Superior temporal gyrus (tissue), 1 donor: ENCODE measurements around the gene ACYP2.
A peak's percentile ranks its signal among the peaks of the same experiment; 100 is the strongest.

Source experiments
- DNase-seq: peaks from one replicate; pipeline ENCODE4 v3.0.0-alpha.2; 2016; ENCODE audit errors: extremely low spot score

The ACYP2 gene

DNA sequence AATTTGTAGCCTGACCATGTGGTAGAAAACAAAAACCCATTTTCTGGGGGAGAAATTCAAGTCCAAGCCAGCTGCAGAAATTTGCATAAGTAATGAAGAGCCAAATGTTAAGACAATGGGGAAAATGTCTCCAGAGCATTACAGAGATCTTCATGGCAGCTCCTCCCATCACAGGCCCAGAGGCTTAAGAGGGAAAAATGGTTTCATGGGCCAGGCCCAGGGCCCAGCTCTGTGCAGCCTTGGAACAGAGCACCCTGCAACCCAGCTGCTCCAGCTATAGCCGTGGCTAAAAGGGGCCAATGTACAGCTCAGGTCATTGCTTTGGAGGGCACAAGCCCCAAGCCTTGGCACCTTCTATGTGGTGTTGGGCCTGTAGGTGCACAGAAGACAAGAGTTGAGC is 209.7 kb downstream of the ACYP2 start:
- no peak for DNase-seq

DNA sequence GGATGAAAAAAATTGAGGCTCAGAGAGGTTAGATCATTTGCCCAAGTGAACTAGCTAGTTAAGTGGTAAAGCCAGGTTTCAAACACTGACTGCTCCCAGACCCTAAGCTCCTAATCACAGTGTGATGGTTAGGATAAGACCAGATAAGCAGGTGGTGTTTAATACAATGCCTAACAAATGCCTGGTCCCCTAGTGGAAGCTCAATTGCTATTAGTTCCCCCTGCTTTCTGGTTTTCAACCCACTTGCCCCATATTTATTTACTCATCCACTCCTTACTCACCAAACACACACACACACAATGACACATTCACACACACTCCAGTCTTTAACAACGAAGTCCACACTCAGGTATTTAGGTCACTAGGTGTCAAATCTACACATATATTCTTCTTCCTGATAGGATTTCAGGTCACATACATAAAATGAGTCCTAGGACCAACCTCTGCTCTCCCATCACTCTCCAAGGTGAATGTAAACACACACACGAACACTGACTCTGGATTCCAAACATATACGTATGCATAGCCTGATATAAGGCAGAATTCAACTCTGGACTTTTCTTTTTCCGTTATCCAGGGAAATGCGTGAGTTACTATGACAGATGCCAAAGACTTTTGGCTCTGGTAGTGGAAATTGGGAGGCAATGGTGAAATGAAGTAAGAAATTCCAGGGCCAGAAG is 214.2 kb downstream of the ACYP2 start:
- DNase-seq: no peak

DNA sequence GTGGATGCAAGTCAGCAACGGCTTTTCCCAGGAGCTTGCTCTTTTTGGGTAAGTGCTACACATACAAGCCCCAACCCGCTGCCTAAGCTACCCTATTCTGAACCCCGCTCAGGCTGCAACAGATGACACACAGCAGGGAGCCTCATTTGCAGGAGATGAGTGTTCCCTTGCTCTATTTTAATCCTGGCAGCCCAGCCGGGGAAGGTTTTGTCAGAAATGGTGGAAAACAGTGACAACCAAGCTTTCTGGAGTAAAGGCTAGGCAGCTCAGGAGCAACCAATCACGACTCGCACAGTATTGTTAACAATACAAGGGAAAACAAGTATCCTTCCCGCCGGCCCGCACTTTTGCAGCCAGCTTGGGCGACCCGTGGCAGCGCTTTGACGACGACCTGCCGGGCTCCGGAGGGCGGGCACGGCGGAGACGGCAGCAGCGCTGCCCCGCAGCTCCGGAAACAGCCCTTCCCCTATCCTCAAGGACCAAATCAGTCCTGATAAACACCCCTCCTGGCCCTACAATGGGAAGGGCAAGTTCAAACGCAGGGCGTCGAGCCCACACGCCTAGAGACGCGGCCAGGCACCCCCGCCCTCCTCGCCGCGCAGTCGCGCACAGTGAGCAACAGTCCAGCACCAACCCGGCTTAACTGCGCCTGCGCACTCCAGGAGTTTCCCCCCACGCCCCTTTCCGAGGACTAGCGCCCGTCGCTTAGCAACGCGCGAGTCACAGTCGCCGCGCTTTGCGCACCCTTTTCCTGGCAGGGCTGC is 214.9 kb downstream of the ACYP2 start:
- DNase-seq: peak; percentile 99

DNA sequence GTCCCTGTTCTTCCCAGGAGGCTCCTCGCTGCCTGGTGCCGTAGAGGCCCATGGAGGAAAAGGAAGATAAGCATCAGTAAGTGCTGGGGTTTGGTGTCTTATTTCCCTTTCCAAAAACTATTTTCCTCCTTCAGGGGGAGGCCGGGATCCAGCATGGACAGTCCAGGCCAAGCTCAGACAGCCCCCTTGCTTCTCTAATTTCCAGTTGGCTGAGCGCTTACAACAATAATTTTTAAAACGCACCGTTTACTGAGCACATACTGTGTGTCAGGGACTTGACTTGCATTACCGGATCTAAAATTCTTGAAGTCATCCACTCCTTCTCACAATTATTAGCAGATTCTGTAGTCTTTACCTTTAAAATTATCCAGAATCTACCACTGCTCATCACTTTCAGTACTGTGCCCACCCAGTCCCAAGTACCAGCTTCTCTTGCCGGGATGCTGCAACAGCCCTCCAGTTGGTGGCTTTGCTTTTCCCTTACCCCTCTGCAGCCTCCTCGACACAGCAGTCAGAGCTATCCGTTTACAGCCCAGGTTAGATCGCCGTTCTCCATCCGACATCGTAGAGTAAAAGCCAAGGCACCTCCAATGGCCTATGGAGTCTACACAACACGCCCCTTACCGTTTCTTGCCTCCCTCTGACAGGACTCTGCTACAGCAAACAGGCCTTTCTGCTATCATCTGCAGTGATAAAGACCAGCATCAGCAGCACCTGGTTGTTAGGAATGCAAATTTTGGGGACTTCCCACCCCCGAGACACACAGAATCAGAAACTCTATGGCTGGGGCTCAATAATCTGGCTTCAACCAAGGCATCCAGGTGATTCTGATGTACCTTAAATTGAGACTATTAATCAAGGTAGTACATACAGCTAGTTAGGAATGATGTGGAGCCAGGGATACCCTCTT is 215.8 kb downstream of the ACYP2 start:
- DNase-seq: no peak

DNA sequence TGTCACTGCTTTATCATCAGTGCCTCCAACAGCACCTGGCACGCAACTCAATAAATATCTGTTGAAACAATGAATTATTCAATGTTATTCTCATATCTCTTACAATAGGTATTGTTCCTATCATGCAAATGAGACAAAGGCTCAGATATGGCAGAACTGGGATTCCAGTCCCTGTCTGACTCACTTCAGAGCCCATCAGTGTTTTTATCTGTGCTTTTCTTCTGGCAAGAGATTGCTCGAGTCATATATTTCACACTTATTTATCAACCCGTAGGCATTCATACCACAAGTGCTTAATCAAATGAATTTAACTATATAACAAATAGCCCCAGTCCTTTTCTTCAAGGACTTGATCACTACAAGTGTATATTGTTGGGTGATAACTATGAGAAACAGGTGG is 217.0 kb downstream of the ACYP2 start:
- DNase-seq: no peak

DNA sequence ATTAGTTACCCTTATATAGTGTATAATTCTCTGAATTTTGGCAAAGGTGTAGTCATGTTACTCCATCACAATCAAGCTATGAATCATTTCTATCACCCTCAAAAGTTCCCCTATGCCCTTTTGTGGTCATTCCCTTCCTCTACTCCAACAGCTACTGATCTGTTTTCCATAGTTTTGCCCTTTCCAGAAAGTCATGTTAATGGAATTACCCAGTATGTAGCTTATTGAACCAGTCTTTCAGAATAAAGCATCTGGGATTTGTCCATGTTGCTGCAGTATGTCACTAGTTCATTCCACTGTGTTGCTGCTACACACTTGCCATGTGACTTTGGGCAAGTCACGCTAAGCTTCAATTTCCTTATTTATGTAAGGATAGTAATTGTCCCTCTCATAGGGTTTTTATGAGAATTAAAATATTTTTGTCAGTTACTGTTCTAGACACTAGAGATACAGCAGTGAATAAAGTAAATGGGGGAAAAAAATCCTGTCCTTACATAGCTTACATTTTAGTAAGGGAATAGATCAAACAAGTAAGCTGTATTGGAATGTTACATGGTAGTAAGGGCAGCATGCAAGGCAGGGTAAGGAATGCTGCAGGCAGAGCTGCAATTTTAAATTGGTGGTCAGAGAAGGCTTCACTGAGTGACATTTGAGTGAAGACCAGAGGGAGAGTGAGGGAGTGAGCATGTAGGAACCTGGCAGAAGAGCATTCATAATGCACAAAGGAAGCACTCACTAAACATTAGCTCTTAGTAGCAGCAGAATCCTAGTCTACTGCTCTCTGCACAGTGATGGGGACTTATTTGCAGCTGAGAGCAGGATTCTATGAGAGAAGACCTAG is 220.9 kb downstream of the ACYP2 start:
- no peak for DNase-seq

DNA sequence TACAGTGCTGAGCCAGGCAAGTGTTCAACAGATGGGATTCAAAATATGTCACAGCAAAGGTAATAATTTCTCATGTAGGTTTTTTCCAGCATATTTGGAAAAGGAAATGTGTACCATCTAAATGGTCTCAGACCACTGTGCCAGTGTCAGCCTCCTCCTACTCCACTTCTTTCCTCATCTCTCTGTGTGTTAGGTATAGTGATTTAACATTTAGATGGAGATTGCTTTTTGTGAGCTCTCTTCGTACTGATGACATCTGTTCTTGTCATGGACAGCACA is 221.5 kb downstream of the ACYP2 start:
- no peak for DNase-seq

DNA sequence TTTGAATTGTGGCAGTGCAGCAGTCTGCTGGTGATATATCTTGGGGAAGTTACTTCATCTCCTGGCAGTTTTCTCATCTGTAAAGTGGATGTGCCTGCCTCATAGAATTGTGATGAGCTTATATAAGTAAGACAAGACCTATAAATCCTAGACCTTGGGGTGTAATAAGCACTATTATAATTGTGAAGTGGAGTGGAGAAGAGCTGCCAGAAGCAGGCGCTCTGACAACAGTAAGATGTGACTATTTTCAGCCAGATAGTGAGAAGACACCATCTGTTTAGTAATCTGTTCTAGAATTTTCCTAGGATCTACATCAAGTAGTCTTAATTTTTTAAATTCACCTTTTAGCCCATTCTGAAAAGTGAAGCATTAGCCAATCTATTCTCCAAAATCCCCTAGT is 226.2 kb downstream of the ACYP2 start:
- DNase-seq: peak; percentile 80

DNA sequence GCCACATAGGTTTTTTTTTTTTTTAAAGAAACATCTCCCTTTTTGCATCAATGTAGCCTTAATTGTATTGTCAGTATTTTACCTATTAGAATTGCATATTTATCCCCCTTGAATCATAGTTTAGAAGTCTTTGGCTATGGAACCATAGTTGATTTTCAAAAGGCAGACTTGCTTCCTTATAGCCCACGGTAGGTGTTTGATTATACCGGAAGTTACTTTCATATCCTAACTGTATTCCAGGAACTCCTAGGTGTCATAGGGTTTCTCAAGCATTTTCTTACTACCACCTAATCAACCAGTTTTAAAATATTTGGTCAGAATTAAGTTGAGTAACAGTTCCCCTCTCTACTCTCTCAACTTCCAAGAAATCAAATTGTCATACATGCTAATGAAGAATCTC is 227.2 kb downstream of the ACYP2 start:
- DNase-seq: no peak

DNA sequence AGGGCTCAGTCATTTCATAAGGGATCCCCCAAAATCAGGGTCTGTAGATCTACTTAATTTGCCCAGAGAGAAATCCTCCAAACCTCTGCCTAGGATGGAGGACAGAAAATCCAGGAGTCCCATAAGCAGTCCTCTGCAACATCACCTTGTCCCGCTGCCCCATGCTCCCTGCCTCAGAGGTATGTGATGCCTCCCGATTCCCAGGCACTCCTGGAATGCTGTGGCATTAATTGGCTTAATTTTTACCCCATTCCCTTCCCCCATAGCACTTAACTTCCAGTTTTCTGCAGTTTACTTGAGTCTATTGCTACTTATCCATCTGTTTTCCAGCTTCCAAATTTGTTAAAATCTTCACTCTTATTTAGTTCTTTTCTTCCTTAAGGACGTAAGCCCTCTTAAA is 232.2 kb downstream of the ACYP2 start:
- no peak for DNase-seq

DNA sequence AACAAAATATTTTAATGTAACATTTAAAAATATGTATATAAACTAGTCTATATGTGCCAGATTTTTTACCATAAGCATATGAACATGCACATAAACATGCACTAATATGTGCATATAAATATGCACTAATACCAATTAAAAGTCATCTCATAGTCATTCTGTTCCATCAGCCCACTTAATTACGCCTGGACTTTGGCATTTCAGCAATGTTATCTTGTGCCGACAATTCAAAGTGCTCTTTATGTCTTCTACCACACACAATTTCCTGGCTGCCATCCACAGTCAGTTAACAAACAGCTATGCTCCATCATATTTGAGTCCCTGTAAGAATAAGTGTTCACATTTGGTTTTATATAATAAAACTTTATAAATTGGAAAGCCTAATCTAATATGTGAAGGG is 233.2 kb downstream of the ACYP2 start:
- no peak for DNase-seq

DNA sequence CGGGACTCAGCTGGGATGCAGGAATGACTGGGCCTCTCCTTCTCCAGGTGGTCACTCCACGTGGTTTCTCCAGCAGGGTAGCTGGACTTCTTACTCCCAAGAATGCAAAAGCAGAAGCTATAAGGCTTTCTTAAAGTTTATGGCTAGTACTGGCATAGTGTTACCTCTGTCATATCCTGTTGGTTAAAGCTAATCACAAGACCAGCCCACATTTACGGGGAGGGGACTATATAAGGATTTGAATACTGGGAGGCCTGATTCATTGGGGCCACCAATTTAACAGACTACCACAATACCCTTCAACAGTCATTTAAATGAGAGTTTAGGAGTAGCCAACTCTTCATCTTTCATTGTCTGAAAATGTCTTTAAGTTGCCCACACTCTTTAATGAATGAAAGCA is 235.0 kb downstream of the ACYP2 start:
- DNase-seq: no peak

DNA sequence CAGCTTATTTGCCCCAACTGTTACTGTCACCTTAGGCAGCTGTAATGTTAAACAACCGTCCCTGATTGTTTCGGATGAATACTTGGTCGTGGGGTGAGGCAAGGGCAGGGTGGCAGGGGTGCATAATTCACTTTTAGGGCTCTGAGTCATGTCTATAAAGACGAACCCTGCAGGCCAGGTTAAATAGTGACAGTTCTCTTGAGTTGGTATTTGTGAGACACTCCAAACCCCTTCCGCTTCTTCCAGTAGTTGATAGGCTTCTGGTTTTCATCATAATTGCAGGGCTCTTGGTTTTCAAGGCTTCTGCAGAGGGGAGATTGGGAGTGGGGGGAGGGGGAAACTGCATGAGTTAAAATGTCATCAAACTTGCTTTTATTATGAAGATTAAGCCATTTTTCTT is 237.8 kb downstream of the ACYP2 start:
- no peak for DNase-seq
